ENCODE results near the gene CAPN13.
"Not testable (repeated sequence)": the region's sequence is repeated elsewhere in the genome, so short reads cannot be mapped to it uniquely, and the experiment has no call there.

CAPN13 gene

DNA sequence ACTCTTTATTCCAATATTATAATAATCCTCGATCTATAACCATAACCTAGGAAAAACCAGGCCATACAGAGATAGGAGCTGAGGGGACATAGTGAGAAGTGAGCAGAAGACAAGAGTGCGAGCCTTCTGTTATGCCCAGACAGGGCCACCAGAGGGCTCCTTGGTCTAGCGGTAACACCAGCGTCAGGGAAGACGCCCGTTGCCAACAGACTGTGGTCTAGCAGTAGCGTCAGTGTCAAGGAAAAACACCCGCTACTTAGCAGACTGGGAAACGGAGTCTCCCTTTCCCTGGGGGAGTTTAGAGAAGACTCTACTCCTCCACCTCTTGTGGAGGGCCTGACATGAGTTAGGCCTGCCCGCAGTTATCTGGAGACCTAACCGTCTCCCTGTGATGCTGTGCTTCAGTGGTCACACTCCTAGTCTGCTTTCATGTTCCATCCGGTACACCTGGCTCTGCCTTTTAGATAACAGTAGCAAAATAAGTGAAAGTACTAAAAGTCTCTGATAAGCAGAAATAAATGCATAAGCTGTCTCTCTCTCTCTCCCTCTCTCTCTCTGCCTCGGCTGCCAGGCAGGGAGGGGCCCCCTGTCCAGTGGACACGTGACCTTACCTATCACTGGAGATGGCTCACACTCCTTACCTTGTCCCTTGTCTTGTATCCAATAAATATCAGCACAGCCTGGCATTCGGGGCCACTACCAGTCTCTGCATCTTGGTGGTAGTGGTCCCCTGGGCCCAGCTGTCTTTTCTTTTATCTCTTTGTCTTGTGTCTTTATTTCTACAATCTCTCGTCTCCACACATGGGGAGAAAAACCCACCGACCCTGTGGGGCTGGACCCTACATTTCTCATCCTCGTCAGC is 109.8 kb downstream of the CAPN13 start:
- not testable (repeated sequence) for DNase-seq

DNA sequence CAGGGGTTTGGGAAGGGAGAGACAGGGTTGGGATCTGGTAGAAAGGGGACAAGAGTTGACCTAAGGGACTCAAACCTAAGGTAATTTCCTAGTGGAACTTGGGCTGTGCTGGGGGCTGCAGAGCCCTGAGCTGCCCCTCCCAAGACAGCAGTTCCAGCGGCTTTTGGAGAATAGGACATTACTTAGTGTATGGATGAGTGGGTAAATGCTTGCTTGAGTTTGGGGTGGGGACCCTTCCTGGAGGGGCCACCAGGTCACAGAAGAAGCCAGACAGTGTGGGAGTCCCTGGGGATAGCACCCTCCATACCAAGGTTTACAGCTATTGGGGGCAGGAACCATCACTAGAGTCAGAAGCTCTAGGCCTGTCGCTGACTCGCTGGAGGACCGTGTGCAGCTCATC is 111.5 kb downstream of the CAPN13 start:
- DNase-seq = no peak

DNA sequence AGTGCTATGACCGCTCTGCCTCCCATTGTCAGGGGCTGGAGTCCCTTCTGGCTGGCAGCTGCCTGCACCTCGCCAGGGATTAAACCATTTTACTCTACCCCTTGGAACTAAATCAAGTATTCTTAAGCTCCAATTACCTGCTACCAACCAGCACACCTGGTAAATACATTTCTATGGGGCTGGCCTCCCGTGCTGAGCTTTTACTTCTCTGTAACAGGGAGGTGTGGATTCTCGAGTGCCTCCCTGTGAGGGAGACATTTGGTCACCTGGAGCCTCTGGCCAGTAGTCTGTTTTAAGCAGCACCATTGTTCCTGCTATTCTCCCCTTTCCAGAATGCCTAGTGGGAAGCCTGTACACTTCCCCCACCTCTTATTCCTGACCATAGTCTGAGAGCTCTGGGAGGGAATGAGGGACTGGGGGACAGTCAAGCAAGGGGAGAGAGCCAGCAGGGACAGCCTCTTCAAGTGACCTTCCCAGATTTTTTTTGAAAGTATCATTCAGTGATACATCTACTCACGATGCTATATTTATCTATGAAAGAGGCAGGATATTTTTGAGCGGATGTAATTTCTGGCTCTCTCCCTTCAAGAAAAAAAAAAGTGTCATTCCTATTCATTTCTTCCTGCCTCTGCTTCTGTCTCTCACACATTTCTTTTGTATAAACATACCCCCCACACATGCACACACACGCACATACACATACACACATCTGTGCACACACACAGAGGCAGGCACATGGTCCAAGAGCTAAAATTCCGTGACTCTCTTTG is 112.8 kb downstream of the CAPN13 start:
- DNase-seq = no peak

DNA sequence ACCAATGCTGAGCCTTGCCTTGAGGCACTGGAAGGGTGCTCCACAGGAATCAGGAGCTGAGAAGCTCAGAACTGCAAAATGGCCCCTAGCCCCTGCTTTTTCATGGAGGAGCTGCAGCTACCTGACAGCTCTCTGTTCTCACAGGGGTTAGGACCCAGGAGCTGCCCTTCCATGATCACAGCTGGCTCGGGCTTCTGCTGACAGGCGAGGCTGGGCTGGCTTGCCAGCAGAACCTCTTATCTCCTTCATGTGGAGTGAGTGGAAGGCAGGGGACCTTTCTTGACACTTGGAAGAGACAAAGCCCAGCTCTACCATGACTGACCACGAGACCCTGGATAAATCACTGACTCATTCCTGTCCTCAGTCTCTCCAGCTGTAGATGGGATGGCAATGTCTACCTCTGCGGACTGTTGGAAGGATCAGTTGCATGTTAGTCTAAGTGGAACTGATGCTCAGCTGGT is 113.4 kb downstream of the CAPN13 start:
- DNase-seq = no peak

DNA sequence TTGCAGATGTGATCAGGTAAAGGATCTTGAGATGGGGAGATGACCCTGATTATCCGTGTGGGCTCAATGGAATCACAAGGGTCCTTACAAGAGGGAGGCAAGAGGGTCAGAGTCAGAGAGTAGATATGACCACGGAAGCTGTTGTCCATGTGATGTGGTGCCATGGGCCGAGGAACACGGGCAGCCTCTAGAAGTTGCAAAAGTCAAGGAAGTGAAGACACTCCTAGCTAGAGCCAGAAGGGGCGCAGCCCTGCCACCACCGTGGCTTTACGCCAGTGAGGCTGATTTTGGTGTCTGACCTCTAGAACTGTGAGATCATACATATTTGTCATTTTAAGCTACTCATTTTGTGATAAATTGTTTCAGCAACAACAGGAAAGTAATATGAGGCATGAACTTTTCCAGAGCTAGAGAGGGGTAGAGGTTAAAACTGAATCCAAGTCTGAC is 114.4 kb downstream of the CAPN13 start:
- DNase-seq = no peak

DNA sequence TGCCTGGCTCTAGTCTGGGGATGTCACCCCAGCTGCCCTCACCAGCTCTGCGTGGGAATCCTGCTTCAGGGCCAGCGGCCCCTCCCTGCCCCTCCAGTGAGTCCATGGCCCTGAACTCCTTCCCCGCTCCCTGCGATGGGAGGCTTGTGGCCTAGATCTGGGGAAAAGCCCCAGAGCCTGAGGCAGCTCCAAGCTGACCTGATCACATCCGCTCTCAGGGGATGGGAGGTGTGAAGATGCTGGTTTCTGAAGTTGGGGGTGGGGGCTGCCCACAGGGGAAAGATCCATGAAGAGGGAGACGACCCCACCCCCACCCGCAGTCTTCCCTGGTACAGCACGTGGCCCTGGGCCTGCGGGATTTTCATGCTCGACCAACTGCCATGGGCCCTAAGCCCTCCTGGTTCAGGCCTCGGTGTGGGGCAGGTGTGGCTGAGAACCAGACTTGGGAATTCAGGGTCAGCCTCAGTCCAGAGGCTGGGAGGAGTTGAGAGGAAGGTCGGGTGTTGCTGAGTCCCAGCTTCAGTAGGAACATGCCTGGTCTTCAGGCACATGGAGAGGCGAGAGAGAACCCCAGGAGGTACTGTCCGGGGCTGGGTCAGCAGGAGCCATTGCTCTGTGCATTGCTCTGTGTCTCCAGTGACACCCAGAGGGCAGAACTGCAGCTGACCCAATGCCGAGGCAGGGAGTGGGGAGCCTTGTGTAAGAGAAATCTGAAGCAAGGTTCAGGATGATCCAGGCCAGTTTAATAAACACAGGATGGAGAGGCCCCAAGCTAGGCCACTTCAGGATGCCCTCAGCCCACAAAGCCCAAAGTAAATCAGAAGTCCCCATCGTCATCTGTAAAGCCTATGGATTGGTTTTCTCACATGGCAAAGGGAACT is 115.1 kb downstream of the CAPN13 start:
- DNase-seq = no peak

DNA sequence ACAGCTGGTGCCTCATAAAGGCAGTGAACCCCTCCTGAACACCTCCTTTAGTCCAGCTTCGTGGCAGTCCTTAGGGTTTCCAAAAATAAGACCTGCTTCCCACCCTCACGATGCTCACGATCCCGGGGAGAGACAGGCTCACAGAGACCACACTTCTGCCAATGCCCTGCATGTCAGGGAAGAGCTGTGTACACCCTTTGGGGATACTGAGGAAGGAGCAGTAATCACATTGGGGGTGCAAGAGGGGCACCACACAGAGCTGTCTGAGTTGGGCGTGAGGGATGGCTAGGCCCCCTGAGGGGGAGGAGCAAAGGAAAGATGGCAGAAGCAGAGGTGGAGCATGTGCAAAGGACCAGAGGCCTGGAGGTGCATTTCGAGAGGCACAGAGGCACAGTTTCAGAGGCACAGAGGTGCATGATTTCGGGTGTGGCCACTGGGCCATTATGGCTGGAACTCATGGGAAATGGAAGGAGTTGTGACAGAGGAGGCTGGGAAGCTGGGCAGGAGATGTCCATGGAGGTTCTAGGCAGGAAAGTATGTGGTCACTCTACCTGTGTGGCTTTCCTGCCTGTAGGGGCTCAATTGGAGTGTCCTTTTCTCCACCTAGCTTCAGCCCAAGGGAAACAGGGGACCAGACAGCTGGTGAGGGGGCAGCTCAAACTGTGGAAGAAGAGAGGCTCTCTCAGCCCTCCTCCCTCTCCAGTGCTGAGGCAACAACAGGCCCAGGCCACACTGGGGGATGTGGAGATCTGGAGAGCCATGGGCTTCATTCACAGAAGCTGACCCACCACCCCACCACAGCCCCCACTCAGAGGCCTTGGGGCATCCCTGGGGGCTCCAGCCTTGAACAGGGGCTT is 115.9 kb downstream of the CAPN13 start:
- DNase-seq = no peak

DNA sequence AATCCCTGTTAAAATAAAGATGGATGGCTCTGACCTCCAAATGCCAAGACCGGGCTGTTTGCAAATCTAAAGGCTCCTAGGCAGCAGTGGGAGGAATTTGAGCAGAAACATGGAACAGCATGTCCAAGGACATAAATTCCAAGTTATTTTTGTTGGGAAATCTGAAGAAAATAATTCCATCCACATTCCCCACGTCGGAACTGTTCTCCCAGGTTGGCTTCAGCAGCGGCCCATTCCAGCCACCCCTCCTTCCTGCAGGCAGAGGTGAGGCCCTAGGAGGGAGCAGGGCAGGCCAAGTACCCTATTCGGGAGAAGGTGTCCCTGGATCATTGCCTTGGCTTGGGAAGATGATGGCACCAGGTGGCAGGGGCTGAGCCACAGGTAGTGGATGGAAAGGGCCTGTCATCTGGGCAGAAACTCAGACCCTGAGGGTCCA is 117.1 kb downstream of the CAPN13 start:
- DNase-seq = no peak

DNA sequence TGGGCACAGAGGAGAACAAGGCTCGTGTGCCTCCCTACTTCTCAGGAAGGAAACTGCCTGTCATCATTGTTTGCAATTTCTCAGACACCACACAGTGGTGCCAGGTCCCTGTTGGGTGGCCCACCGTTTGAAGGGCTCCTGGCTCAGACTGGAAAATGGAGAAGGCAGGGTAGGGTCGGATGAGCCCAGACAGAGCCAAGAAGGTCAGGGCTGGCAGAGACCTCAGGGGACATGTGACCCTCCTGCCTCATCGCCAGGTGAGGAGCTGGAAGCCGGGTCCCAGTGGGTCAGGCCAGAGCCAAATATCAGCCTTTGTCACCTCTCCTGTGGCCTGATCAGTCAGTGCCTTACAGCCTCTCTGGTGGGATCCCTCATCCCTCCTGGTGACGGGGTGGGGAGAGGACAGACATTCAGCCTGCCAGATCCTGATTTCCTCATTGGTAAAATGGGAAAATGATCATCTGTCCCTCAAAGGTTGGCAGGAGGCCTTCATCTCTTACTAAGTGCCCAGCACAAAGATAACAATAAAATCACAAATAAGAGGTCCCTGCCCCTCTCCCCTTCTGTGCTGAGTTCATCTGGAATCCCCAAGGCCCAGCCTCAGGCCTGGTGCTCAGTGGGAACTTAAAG is 117.6 kb downstream of the CAPN13 start:
- no peak for DNase-seq

DNA sequence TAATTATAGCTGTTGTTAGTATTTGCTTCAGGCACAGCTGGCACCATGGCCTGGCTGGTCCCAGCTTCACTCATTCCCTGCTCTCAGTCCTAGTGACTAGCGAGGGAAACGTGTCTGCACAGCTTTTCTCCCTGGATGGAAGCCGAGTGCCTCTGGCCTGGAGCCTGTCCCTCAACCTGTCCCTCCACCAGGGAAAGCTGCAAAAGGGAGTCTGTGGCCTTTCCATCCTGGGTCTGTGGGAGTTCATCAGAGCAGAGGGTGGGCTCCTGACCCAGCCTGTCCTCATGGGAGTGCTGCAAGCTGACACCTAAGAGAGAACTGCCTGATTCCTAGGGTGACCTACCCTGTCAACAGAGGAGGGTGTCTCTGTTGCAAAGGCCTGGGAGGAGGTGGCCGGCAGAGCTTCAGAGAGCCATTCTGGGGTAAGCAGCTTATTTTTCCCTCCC is 118.3 kb downstream of the CAPN13 start:
- no peak for DNase-seq

DNA sequence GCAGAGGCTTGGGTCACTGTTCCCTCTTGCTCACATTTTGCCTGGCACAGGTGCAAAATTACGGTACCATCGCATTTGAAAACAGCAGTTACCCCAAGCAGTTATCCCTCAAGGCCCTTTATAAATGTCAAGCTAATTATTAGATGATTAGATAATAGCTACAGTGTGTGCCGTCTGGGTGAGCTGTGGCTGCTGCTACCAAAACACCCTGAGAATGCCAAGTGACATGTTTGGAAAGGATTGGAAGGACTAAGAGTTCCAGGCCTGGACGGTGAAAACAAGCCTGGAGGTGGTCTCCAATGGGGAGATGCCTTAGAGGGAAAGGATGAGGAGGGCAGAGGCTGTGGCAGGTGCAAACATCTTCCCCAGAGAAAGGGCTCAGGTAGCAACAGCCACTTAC is 120.6 kb downstream of the CAPN13 start:
- no peak for DNase-seq

DNA sequence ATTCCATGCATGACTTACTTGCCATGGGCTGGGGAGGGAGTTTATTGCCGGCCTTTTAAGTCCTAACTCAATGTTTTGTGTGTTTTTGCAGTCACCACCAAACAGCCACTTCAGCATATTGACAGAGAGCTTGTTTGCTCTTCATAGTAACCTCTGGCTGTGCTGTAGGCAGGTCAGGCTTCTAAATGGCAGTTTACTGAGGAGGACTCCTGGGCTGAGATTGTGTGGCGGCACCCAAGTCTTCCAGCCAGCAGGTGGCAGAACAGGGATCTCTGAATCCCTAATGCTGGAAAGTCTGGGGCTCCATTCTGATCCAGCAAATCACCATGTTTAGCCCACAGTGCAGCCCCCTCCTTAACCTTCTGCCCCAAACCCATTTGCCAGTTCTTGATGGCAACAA is 121.2 kb downstream of the CAPN13 start:
- no peak for DNase-seq

DNA sequence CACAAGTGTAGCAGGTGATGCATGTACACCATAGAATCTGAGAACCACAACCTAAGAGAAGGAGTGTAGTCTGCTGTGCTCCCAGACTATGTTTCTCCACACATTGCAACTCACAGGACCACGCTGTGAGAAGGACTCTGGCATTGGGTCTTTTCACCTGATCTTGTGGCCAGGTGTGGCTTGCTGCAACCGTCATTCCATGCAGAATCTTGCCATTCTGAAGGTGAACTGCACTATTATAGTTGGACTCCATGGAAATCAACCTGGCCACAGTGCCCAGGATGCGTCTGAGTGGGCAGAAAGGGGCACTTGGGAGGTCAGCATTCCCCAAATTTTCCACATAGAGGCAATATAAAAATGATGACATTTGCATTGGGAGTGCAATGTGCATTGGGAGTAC is 122.2 kb downstream of the CAPN13 start:
- no peak for DNase-seq

DNA sequence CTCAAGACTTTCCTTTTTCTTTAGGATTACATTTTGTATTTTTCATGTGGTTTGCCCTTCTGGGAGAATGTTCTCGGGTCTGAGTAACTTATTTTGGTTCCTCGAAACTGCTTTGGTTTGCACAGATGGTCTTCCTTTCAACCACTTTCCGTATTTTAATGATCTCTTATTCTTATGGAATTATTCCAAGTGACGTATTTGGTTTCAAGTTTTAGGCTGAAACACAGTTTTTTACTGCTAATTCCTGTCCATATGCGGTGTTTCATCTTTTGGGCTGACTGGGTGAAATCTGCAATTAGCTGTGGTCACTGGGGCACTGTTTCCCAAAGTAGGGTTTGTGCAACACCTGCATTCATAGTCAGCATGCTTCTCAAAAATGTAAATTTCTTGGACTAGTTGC is 122.7 kb downstream of the CAPN13 start:
- no peak for DNase-seq

DNA sequence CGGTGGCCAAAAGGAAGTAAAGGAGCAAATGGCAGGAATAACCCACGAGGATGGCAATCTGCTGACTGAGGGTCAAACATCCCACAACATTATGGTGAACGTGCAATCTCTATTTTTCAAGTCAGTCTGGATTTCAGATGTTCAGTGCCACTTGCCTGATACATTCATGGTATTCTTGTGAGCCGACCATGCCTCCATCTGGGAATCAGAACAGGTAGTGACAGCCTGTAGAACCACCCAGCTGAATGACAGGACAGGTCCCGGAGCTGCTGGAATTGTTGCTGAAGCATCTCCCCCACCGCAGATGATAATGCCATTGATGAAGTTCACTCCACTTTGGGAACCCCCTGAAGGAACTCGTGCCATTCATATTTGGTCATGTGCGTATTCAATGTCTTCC is 123.2 kb downstream of the CAPN13 start:
- no peak for DNase-seq

DNA sequence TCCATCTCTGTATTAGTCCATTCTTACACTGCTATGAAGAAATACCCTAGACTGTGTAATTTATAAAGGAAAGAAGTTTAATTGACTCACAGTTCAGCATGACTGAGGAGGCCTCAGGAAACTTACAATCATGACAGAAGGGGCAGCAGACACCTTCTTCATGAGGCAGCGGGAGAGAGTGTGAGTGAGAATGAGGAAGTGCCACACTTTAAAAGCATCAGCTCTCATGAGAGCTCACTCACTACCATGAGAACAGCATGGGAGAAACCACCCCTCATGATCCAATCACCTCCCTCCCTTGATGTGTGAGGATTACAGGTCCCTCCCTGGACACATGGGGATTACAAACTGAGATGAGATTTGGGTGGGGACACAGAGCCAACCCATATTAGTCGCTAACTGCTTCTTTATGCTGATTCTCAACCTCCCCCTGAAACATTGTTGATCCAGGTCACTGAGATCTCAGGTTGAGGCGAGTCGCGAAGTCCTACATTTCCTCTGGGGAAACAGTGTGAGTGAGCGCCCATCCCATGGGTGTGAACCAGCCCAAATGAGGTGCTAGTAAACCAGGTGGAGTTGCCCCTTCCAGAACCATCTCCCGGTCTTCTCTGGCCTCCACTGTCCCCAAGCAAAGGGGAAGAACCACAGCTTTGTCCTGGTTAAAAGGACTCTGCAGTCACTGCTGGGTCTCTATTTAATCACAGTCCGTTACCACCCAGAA is 123.8 kb downstream of the CAPN13 start:
- no peak for DNase-seq

DNA sequence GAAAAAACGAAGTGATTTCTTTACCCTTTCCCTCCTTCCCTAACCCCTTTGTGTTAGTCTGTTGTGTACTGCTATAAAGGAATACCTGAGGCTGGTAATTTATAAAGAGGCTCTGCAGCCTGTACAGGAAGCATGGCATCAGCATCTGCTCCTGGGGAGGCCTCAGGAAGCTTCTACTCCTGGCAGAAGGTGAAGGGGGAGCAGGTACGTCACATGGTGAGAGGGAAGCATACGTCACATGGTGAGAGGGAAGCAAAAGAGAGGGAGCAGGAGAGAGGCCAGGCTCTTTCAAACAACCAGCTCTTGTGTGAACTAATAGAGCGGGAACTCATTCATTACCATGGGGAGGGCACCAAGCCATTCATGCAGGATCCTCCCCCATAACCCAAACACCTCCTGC is 126.2 kb downstream of the CAPN13 start:
- no peak for DNase-seq

DNA sequence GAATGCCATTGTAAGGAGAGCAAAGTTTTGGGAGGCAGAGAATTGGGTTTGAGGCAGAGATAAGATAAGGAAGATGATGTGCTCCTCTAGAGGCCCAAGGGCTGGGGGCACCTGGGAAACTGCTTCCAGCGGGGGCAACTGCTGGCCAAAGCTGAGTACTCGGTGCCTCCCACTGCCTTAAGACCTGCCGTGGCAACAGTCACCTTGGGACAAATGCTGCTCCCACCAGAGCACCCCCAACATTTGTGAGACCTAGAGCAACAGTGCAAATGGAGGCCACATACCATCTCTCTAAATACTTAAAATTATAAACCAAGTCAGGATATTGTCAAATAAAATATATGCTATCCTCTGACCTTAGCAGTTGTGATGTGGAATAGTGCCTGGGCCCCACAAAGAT is 127.1 kb downstream of the CAPN13 start:
- no peak for DNase-seq

DNA sequence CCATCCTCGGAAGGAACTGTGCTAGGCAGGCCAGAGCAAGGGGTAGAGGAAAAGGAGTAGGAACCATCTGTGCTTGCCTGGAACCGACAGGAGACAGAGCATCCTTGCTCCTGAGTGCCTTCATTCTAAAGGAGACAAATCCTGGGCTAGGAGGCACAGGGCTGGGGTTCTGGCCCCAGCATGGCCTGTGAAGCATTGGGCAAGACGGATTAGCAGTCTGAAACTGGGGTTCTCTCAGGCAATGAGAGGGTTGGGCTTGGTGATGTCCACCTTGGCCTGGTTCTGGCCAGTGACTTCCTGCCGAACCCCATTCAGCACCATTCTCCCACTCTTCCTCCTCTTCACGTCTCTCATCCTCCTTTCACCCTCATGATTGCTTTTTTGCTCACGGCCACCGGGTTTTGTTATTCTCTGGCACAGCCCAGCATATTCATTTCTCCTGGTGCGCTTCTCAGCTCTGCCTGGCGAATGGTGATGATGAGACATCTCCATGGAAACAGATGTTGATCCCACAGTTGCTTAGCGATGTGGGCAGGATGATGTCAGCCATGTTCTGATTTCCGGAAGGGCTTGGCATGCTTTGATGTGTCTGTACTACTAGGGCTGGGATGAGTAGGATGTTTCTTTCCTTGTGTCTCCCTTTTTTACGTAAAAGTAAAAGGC is 127.7 kb downstream of the CAPN13 start:
- DNase-seq = no peak
